ENCODE results near the gene PPP1R26. TPM values are rescaled to one million over a fixed set of nuclear protein-coding genes. Genes with fewer than 3 reads are reported as not detected.
A peak's percentile ranks its signal among the peaks of the same experiment; 100 is the strongest.

Gene PPP1R26
- total and polyA plus RNA-seq, 2 experiments from 2014 or later: 10.7 to 49.8 TPM

DNA sequence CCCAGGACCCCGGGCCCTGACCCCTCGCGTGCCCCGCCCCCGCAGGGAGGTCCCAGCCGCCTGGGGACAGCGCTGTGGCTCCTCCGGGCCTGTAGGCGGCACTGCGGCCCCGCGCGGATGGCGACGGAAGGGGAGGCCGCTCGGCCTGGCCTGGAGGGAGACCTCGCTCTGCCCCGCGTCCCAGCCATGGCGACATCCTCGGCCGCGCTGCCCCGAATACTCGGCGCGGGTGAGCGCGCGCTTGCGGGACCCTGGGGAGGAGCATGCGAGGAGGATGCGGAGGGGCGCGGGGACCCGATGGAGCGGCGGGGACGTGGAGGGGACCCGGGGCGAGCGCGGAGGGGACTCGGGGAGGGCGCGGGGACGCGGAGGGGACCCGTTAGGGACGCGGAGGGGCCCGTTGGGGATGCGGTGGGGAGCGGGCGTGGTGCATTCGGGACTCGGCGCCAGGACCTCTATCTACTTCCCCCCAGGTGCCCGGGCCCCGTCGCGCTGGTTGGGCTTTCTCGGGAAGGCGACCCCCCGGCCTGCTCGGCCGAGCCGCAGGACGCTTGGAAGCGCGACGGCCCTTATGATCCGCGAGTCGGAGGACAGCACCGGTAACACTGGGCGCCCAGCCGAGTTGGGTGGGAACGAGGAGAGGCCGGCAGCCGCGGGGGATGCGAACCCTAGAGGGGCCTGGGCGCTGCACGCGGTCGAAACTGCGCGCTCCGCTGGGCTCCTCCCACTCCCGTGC is 21.1 kb downstream of the PPP1R26 start, which contains the start of gene MRPS2:
Gene MRPS2, plus strand, starts transcription at position 158 of the 736 bp plus-strand sequence. Its CDS starts 29 bp downstream, at position 187.
- ATAC-seq: peak; percentile 88
- Mint-ChIP-seq H3K27ac (peak within 1 kb of the TSS; percentile 89), H3K9me3 (no peaks in the 10 kb centered on the region; the same call in 2 of the 3 replicates), H3K36me3 (ENCODE audit: low read depth) (peaks cover 39% of the 10 kb centered on the region), H3K4me3 (peak within 1 kb of the TSS; percentile 82), H3K4me1 (peaks cover 14% of the 10 kb centered on the region), H3K27me3 (ENCODE audit: insufficient read depth, low read depth, poor library complexity) (peaks cover 14% of the 10 kb centered on the region)
- Histone ChIP-seq H2AFZ (peak within 1 kb of the TSS; percentile 94), H3K4me1 (ENCODE audit: insufficient read depth) (no peaks in the 10 kb centered on the region; the same call in 1 of the 2 replicates), H3K36me3 (ENCODE audit: insufficient read depth) (peaks cover 9% of the 10 kb centered on the region; the same call in 1 of the 2 replicates), H4K20me1 (replicated peaks; ENCODE audit: insufficient read depth) (no peaks in the 10 kb centered on the region; the same call in none of the 2 replicates), H3K79me2 (replicated peaks; ENCODE audit: insufficient read depth) (peaks cover 19% of the 10 kb centered on the region), H3K27me3 (ENCODE audit: insufficient read depth) (no peaks in the 10 kb centered on the region), H3K27ac (ENCODE audit: low read depth) (no peak within 1 kb of the TSS), H3K4me2 (peak within 1 kb of the TSS; percentile 95), H3K4me3 (peak within 1 kb of the TSS; percentile 83), H3F3A (replicated peaks; ENCODE audit: low read depth) (0 out of 2 replicates have a peak, but pooled peaks cover 3% of the 10 kb centered on the region), H3K9me2 (ENCODE audit: insufficient read depth) (no peaks in the 10 kb centered on the region)
- DNase-seq (ENCODE audit: low spot score): peak; percentile 93
- TF ChIP-seq CTCF (conservative IDR thresholded peaks at IDR 0.05; ENCODE audit: low read depth in 2 of 2) (peak; percentile 54 to 91; a peak in 3 of 4 replicates), EZH2 (IDR thresholded peaks at IDR 0.05; ENCODE audit: low read depth, unreplicated experiment) (no peak), NANOG (IDR thresholded peaks at IDR 0.05; ENCODE audit: borderline replicate concordance) (no peak), CREB1 (CRISPR knock-in tag; IDR thresholded peaks at IDR 0.05; ENCODE audit: low read depth) (peak; percentile 52), POLR2AphosphoS5 (IDR thresholded peaks at IDR 0.05; ENCODE audit: low read depth) (peak; percentile 84), JUNB (IDR thresholded peaks at IDR 0.05; ENCODE audit: unreplicated experiment) (no peak)

GRCh38 chr9:135501261-135502167 is 21.9 kb downstream of the PPP1R26 start:
- TF ChIP-seq ZNF114 (CRISPR knock-in tag; IDR thresholded peaks at IDR 0.05): no peak
- TF ChIP-seq REST (IDR thresholded peaks at IDR 0.05; ENCODE audit: unreplicated experiment): no peak
- TF ChIP-seq JUNB (IDR thresholded peaks at IDR 0.05; ENCODE audit: unreplicated experiment): no peak
- Histone ChIP-seq H3K4me2 (peak overlapping the region; percentile 95), H2AFZ (no peak overlapping the region), H3F3A (replicated peaks; ENCODE audit: low read depth) (0 out of 2 replicates have a peak, but pooled peaks cover 3% of the 10 kb centered on the region), H3K27me3 (ENCODE audit: insufficient read depth) (no peaks in the 10 kb centered on the region), H3K9me2 (ENCODE audit: insufficient read depth) (no peaks in the 10 kb centered on the region), H3K36me3 (ENCODE audit: insufficient read depth) (peaks cover 9% of the 10 kb centered on the region; the same call in 1 of the 2 replicates), H4K20me1 (replicated peaks; ENCODE audit: insufficient read depth) (no peaks in the 10 kb centered on the region; the same call in 1 of the 2 replicates), H3K27ac (ENCODE audit: low read depth) (no peak overlapping the region), H3K4me1 (ENCODE audit: insufficient read depth) (no peaks in the 10 kb centered on the region; the same call in 1 of the 2 replicates), H3K79me2 (replicated peaks; ENCODE audit: insufficient read depth) (peaks cover 19% of the 10 kb centered on the region), H3K4me3 (peak overlapping the region; percentile 83)
- peak overlapping the region; percentile 82 for H3K4me3 Mint-ChIP-seq
- ATAC-seq (peak; percentile 51), DNase-seq (ENCODE audit: low spot score) (no peak)
- H3K27me3 Mint-ChIP-seq (ENCODE audit: insufficient read depth, low read depth, poor library complexity): peaks cover 14% of the 10 kb centered on the region
- peak overlapping the region; percentile 36; the same call in 1 of the 2 replicates for H3K27ac Mint-ChIP-seq
- H3K4me1 Mint-ChIP-seq: peaks cover 14% of the 10 kb centered on the region
- H3K9me3 Mint-ChIP-seq: no peaks in the 10 kb centered on the region; the same call in 2 of the 3 replicates
- H3K36me3 Mint-ChIP-seq (ENCODE audit: low read depth): peaks cover 39% of the 10 kb centered on the region

All from GM23338 (cell line).